A549 (cell line): ENCODE data around the gene WTAP.

ENCODE experiments used
- POLR2A ChIP-seq: IDR thresholded peaks from 2 replicates; pipeline ENCODE4 v1.6.1; 2012; ENCODE audit warnings: mild to moderate bottlenecking, low read length
- RCOR1 ChIP-seq: fragments of 150-350 bp; IDR thresholded peaks from 2 replicates; pipeline ENCODE4 v1.6.1; 2014; ENCODE audit warnings: antibody characterized with exemption, low read length, low read depth
- RFX5 ChIP-seq: fragments of 450-650 bp; IDR thresholded peaks from 2 replicates; pipeline ENCODE4 v1.7.1; 2014; ENCODE audit warnings: antibody characterized with exemption, mild to moderate bottlenecking, moderate library complexity

GRCh38 chr6:159689001-159689400 is 38.3 kb upstream of the WTAP start:
- TF ChIP-seq RCOR1: no peak
- TF ChIP-seq POLR2A: no peak
- no peak for TF ChIP-seq RFX5
